B cell (primary cell): ENCODE data around the gene SCGB1C2. TPM values are rescaled to one million over a fixed set of nuclear protein-coding genes. Genes with fewer than 3 reads are reported as not detected.

Experiments used
- ATAC-seq: fragments of 200-7000 bp; cut with Tn5 transposase; one replicate; pipeline ENCODE4 v1.10.0; 2021; ENCODE audit warnings: low read depth, mild to moderate bottlenecking, moderate number of reproducible peaks, moderate library complexity
- CTCF ChIA-PET: fragments of 350-600 bp; sonication (Branson Sonifier 250); formaldehyde crosslinking; loops from one replicate; lab custom pipeline; 2021; ENCODE audit warnings: antibody characterized with exemption, inconsistent platforms; lab: Charles Lee
- POLR2A ChIA-PET: fragments of 350-600 bp; sonication (Branson Sonifier 250); formaldehyde crosslinking; loops from one replicate; lab custom pipeline; 2021; ENCODE audit warnings: antibody characterized with exemption; lab: Charles Lee
- DNase-seq: peaks from one replicate; pipeline ENCODE4 v3.0.0; 2013
- H2AFZ ChIP-seq: 2 replicates; pipeline ENCODE4 v1.6.1; 2012; ENCODE audit warnings: mild to moderate bottlenecking, low read depth, low read length; ENCODE audit not compliant: insufficient read depth, poor library complexity, severe bottlenecking
- H3K27ac ChIP-seq, 2 donors: 1 replicate in 1 of 2; 2 replicates in 1 of 2; pipeline ENCODE4 v1.5.1; 2012 to 2013; ENCODE audit warnings: low read length in 2 of 2, mild to moderate bottlenecking in 2 of 2, moderate library complexity in 1 of 2
- H3K27me3 ChIP-seq, 4 experiments: fragments of 200-600 bp in 1 of 4; sonication (generic) in 1 of 4; replicated peaks in 1 of 4; 1 replicate in 2 of 4; 2 replicates in 2 of 4; pipeline versions ENCODE4 v1.6.1 to v1.7.0; 2013 to 2016; ENCODE audit warnings: low read length in 3 of 4, mild to moderate bottlenecking in 2 of 4, mixed read lengths in 1 of 4, moderate library complexity in 1 of 4; ENCODE audit not compliant: insufficient read depth in 4 of 4, control insufficient read depth in 3 of 4; ENCODE audit errors: control extremely low read depth in 1 of 4
- H3K36me3 ChIP-seq, 2 experiments: replicated peaks in 1 of 2; 1 replicate in 1 of 2; 2 replicates in 1 of 2; pipeline versions ENCODE4 v1.6.1 to v1.7.1; 2013; ENCODE audit warnings: low read length in 1 of 2; ENCODE audit not compliant: insufficient read depth in 2 of 2, control insufficient read depth in 1 of 2; ENCODE audit errors: control extremely low read depth in 1 of 2, extremely low read depth in 1 of 2
- H3K4me1 ChIP-seq, 2 donors: fragments of 200-600 bp in 1 of 2; sonication (generic) in 1 of 2; 1 replicate in 1 of 2; 2 replicates in 1 of 2; pipeline versions ENCODE4 v1.5.1 to v1.6.1; 2013 to 2017; ENCODE audit warnings: low read length in 2 of 2; ENCODE audit not compliant: control insufficient read depth in 2 of 2, insufficient read depth in 2 of 2
- H3K4me2 ChIP-seq: replicated peaks from 2 replicates; pipeline ENCODE3; 2012; ENCODE audit warnings: mild to moderate bottlenecking, low read depth, low read length; ENCODE audit not compliant: poor library complexity, severe bottlenecking
- H3K4me3 ChIP-seq, 5 experiments: fragments of 200-600 bp in 1 of 5; sonication (generic) in 1 of 5; 1 replicate in 3 of 5; 2 replicates in 2 of 5; pipeline versions ENCODE4 v1.5.1 to v1.7.0; 2011 to 2016; ENCODE audit warnings: low read length in 4 of 5, mild to moderate bottlenecking in 4 of 5, low read depth in 2 of 5, control low read depth in 1 of 5, moderate library complexity in 1 of 5; ENCODE audit not compliant: insufficient read depth in 1 of 5; ENCODE audit errors: control extremely low read depth in 1 of 5, extremely low read depth in 1 of 5
- H3K79me2 ChIP-seq: fragments of 200-600 bp; sonication (generic); one replicate; pipeline ENCODE4 v1.6.0; 2016; ENCODE audit warnings: low read length; ENCODE audit not compliant: control insufficient read depth, insufficient read depth
- H3K9ac ChIP-seq: fragments of 200-600 bp; sonication (generic); 2 replicates; pipeline ENCODE4 v1.6.1; 2017; ENCODE audit warnings: mild to moderate bottlenecking, low read length, moderate library complexity
- H3K9me3 ChIP-seq, 3 donors: one replicate each; pipeline versions ENCODE4 v1.6.1 to v1.7.1; 2013; ENCODE audit warnings: low read length in 2 of 3; ENCODE audit not compliant: control insufficient read depth in 2 of 3, insufficient read depth in 1 of 3; ENCODE audit errors: control extremely low read depth in 1 of 3
- H4K20me1 ChIP-seq: 2 replicates; pipeline ENCODE4 v1.6.0; 2012; ENCODE audit warnings: mild to moderate bottlenecking, low read length; ENCODE audit not compliant: insufficient read depth, control insufficient read depth, poor library complexity, severe bottlenecking
- H3K27ac Mint-ChIP-seq: one replicate; pipeline ENCODE4 v1.8.0; 2021; ENCODE audit warnings: mixed read lengths
- H3K27me3 Mint-ChIP-seq: one replicate; pipeline ENCODE4 v1.8.0; 2021; ENCODE audit warnings: mixed read lengths
- H3K4me1 Mint-ChIP-seq: one replicate; pipeline ENCODE4 v1.8.0; 2021; ENCODE audit warnings: mixed read lengths
- H3K4me3 Mint-ChIP-seq: one replicate; pipeline ENCODE4 v1.8.0; 2021; ENCODE audit warnings: mixed read lengths
- H3K9me3 Mint-ChIP-seq: one replicate; pipeline ENCODE4 v1.8.0; 2022; ENCODE audit warnings: mixed read lengths; ENCODE audit not compliant: insufficient read depth
- CTCF ChIP-seq: fragments of 200-600 bp; IDR thresholded peaks from one replicate; pipeline ENCODE4 v1.8.0; 2022; ENCODE audit warnings: antibody characterized with exemption, mild to moderate bottlenecking
- EZH2 ChIP-seq: IDR thresholded peaks from 2 replicates; pipeline ENCODE4 v1.6.1; 2012; ENCODE audit warnings: borderline replicate concordance, low read depth, mild to moderate bottlenecking, moderate library complexity, low read length; ENCODE audit not compliant: insufficient read depth, poor library complexity, severe bottlenecking
- WGBS: methylation state at CpG from one replicate; pipeline ENCODE4 v1.1.5; 2013; ENCODE audit warnings: missing lambda C conversion rate; ENCODE audit not compliant: insufficient coverage; 5-methylcytosine and 5-hydroxymethylcytosine counted together
- intact Hi-C: fragments of 100-400 bp; cut with micrococcal nuclease; formaldehyde crosslinking; loops from one replicate; pipeline ENCODE4 v1.10.0; 2022
- polyA plus RNA-seq: library from polyadenylated mRNA; depleted of rRNA; stranded (reverse); fragments of >200 nt; gene quantifications from 2 replicates; pipeline ENCODE4 v1.2.3, GENCODE V29; 2012
- total RNA-seq, 2 donors: library from RNA; stranded (reverse); fragments of 120-200 nt in 1 of 2; gene quantifications; 1 replicate in 1 of 2; 2 replicates in 1 of 2; pipeline versions ENCODE4 v1.2.3 to v1.2.4, GENCODE V29; 2013 to 2022

The SCGB1C2 gene
- total and polyA plus RNA-seq, 2 donors (not counting 1 experiment from before 2014, with no cell fraction given), result not detected

GRCh38 chr17:156946-157345, 19.6 kb downstream of the SCGB1C2 start:
- Histone ChIP-seq H3K36me3 (no peaks in the 10 kb centered on the region), H3K27ac (no peak overlapping the region), H3K27me3 (no peaks in the 10 kb centered on the region), H3K9ac (no peak overlapping the region), H3K4me3 (no peak overlapping the region), H4K20me1 (no peaks in the 10 kb centered on the region), H2AFZ (no peak overlapping the region), H3K4me2 (no peak overlapping the region), H3K79me2 (no peaks in the 10 kb centered on the region), H3K4me1 (no peaks in the 10 kb centered on the region), H3K9me3 (no peaks in the 10 kb centered on the region)
- no peak overlapping the region for H3K4me3 Mint-ChIP-seq
- no peaks in the 10 kb centered on the region for H3K4me1 Mint-ChIP-seq
- POLR2A ChIA-PET, result no interaction called here
- no peak overlapping the region for H3K27ac Mint-ChIP-seq
- no peak for ATAC-seq
- no peak for DNase-seq
- no peaks in the 10 kb centered on the region for H3K9me3 Mint-ChIP-seq
- H3K27me3 Mint-ChIP-seq, result peaks cover 10% of the 10 kb centered on the region
- CTCF ChIA-PET, result no interaction called here
- TF ChIP-seq CTCF, result no peak
- TF ChIP-seq EZH2, result no peak
- 89% methylated on average over 17 of the region's 19 CpGs for WGBS
- intact Hi-C loops, result no loop called here

GRCh38 chr17:157901-158300, 20.5 kb downstream of the SCGB1C2 start:
- 86% methylated on average over 4 of the region's 4 CpGs for WGBS

More at GRCh38 chr17:157901-158300, 20.5 kb downstream of the SCGB1C2 start:
- Histone ChIP-seq H2AFZ (no peak overlapping the region), H3K4me2 (no peak overlapping the region), H3K27ac (no peak overlapping the region), H3K9ac (no peak overlapping the region), H3K79me2 (no peaks in the 10 kb centered on the region), H3K27me3 (no peaks in the 10 kb centered on the region), H3K4me1 (no peaks in the 10 kb centered on the region), H4K20me1 (no peaks in the 10 kb centered on the region), H3K36me3 (no peaks in the 10 kb centered on the region), H3K9me3 (no peaks in the 10 kb centered on the region), H3K4me3 (no peak overlapping the region)
- POLR2A ChIA-PET, result no interaction called here
- TF ChIP-seq EZH2 (no peak), CTCF (no peak)
- Mint-ChIP-seq H3K27me3 (peaks cover 13% of the 10 kb centered on the region), H3K4me1 (no peaks in the 10 kb centered on the region), H3K9me3 (no peaks in the 10 kb centered on the region), H3K27ac (no peak overlapping the region), H3K4me3 (no peak overlapping the region)
- DNase-seq, result no peak
- no peak for ATAC-seq
- intact Hi-C loops, result no loop called here
- CTCF ChIA-PET, result interaction anchor here (0.5 kb wide), 1 partner anchor 254 kb away, joined by 3 read pairs; no protein-coding TSS in a partner anchor
